ENCODE measurements around the gene CCT6B. TPM values are rescaled to one million over a fixed set of nuclear protein-coding genes. Genes with fewer than 3 reads are reported as not detected.

The CCT6B gene
- total RNA-seq, 1 experiment from 2014 or later, result 2.8 TPM

DNA sequence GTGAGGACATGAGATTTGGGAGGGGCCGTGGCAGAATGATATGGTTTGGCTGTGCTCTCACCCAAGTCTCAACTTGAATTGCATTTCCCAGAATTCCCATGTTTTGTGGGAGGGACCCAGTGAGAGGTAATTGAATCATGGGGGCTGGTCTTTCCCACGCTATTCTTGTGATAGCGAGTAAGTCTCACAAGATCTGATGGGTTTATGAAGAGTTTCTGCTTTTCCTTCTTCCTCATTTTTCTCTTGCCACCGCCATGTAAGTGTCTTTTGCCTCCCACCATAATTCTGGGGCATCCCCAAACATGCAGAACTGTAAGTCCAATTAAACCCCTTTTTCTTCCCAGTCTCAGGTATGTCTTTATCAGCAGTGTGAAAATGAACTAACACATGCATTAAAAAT lies 40.6 kb downstream of the CCT6B start:
- ATAC-seq (no peak), DNase-seq (ENCODE audit: low spot score) (no peak)
- TF ChIP-seq, protein P1, sequence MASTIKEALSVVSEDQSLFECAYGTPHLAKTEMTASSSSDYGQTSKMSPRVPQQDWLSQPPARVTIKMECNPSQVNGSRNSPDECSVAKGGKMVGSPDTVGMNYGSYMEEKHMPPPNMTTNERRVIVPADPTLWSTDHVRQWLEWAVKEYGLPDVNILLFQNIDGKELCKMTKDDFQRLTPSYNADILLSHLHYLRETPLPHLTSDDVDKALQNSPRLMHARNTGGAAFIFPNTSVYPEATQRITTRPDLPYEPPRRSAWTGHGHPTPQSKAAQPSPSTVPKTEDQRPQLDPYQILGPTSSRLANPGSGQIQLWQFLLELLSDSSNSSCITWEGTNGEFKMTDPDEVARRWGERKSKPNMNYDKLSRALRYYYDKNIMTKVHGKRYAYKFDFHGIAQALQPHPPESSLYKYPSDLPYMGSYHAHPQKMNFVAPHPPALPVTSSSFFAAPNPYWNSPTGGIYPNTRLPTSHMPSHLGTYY (CRISPR knock-in tag; IDR thresholded peaks at IDR 0.05), result no peak
- no peak for TF ChIP-seq ATF1 (CRISPR knock-in tag; IDR thresholded peaks at IDR 0.05)
- no peak for TF ChIP-seq ZNF232 (CRISPR knock-in tag; IDR thresholded peaks at IDR 0.05)
- Mint-ChIP-seq H3K27me3 (ENCODE audit: low read depth) (no peaks in the 10 kb centered on the region; the same call in 1 of the 2 replicates), H3K9me3 (no peaks in the 10 kb centered on the region; the same call in 1 of the 2 replicates), H3K4me1 (no peaks in the 10 kb centered on the region), H3K36me3 (no peaks in the 10 kb centered on the region), H3K27ac (no peak overlapping the region), H3K4me3 (no peak overlapping the region)
- CTCF ChIA-PET, result no interaction called here
- POLR2A ChIA-PET, result no interaction called here

GRCh38 chr17:34917381-34917780 lies 43.9 kb downstream of the CCT6B start:
- Mint-ChIP-seq H3K36me3 (no peaks in the 10 kb centered on the region), H3K27ac (no peak overlapping the region), H3K27me3 (ENCODE audit: low read depth) (peaks cover 3% of the 10 kb centered on the region; the same call in 1 of the 2 replicates), H3K4me3 (no peak overlapping the region), H3K9me3 (no peaks in the 10 kb centered on the region; the same call in 1 of the 2 replicates), H3K4me1 (no peaks in the 10 kb centered on the region)
- TF ChIP-seq ZSCAN18 (CRISPR knock-in tag; IDR thresholded peaks at IDR 0.05) (no peak), PRRX2 (CRISPR knock-in tag; IDR thresholded peaks at IDR 0.05) (no peak), HMGA2 (CRISPR knock-in tag; IDR thresholded peaks at IDR 0.05) (no peak), GTF2I (CRISPR knock-in tag; conservative IDR thresholded peaks at IDR 0.05) (no peak), TEAD1 (CRISPR knock-in tag; IDR thresholded peaks at IDR 0.05) (no peak), ZNF423 (CRISPR knock-in tag; IDR thresholded peaks at IDR 0.05) (no peak), NFYB (CRISPR knock-in tag; conservative IDR thresholded peaks at IDR 0.05; ENCODE audit: low read depth) (no peak), NR3C1 (CRISPR knock-in tag; conservative IDR thresholded peaks at IDR 0.05; ENCODE audit: low read depth) (no peak), ETV6 (CRISPR knock-in tag; IDR thresholded peaks at IDR 0.05) (no peak), NFATC4 (CRISPR knock-in tag; IDR thresholded peaks at IDR 0.05) (no peak), EMX1 (CRISPR knock-in tag; IDR thresholded peaks at IDR 0.05) (no peak), ZNF396 (CRISPR knock-in tag; IDR thresholded peaks at IDR 0.05; ENCODE audit: borderline replicate concordance) (no peak)
- TF ChIP-seq, protein P2, sequence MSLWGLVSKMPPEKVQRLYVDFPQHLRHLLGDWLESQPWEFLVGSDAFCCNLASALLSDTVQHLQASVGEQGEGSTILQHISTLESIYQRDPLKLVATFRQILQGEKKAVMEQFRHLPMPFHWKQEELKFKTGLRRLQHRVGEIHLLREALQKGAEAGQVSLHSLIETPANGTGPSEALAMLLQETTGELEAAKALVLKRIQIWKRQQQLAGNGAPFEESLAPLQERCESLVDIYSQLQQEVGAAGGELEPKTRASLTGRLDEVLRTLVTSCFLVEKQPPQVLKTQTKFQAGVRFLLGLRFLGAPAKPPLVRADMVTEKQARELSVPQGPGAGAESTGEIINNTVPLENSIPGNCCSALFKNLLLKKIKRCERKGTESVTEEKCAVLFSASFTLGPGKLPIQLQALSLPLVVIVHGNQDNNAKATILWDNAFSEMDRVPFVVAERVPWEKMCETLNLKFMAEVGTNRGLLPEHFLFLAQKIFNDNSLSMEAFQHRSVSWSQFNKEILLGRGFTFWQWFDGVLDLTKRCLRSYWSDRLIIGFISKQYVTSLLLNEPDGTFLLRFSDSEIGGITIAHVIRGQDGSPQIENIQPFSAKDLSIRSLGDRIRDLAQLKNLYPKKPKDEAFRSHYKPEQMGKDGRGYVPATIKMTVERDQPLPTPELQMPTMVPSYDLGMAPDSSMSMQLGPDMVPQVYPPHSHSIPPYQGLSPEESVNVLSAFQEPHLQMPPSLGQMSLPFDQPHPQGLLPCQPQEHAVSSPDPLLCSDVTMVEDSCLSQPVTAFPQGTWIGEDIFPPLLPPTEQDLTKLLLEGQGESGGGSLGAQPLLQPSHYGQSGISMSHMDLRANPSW (CRISPR knock-in tag; conservative IDR thresholded peaks at IDR 0.05; ENCODE audit: low read depth), result no peak
- TF ChIP-seq, protein P3, sequence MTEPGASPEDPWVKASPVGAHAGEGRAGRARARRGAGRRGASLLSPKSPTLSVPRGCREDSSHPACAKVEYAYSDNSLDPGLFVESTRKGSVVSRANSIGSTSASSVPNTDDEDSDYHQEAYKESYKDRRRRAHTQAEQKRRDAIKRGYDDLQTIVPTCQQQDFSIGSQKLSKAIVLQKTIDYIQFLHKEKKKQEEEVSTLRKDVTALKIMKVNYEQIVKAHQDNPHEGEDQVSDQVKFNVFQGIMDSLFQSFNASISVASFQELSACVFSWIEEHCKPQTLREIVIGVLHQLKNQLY (CRISPR knock-in tag; IDR thresholded peaks at IDR 0.05), result no peak
- no peak for DNase-seq (ENCODE audit: low spot score)
- no peak for ATAC-seq
- ChIA-PET CTCF (no interaction called here), POLR2A (no interaction called here)

DNA sequence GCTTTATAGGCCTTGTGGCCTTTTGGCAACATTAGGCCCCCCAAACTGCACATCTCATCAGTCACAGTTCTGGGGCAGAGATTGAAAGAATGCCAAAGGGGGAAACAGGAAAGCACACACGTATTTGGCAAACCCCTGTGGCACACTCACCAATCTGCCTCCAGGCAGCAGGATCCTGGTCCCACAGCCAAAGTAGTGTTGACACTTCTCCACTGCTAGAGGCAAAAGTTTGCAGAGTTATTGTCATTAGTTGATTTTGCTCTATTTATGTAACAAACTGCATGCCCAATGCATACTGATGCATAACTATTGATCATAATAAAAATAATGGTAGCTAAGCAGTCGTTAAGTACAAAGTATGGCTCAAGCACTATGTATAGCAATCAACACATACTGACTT lies 45.1 kb downstream of the CCT6B start:
- no peaks in the 10 kb centered on the region for H3K36me3 Mint-ChIP-seq
- no peak overlapping the region for H3K4me3 Mint-ChIP-seq
- no peaks in the 10 kb centered on the region for H3K4me1 Mint-ChIP-seq
- no peak for ATAC-seq
- H3K27me3 Mint-ChIP-seq (ENCODE audit: low read depth), result peaks cover 5% of the 10 kb centered on the region; the same call in 1 of the 2 replicates
- CTCF ChIA-PET, result no interaction called here
- TF ChIP-seq ESRRA (CRISPR knock-in tag; IDR thresholded peaks at IDR 0.05; ENCODE audit: borderline replicate concordance) (no peak), PRRX2 (CRISPR knock-in tag; IDR thresholded peaks at IDR 0.05) (no peak), SMAD4 (CRISPR knock-in tag; IDR thresholded peaks at IDR 0.05) (no peak), ATF1 (CRISPR knock-in tag; IDR thresholded peaks at IDR 0.05) (no peak), RORB (CRISPR knock-in tag; IDR thresholded peaks at IDR 0.05) (no peak)
- DNase-seq (ENCODE audit: low spot score), result no peak
- POLR2A ChIA-PET, result no interaction called here
- no peaks in the 10 kb centered on the region for H3K9me3 Mint-ChIP-seq
- no peak overlapping the region for H3K27ac Mint-ChIP-seq

Measured in WTC11 (cell line).